ENCODE data around the gene LTBP3. TPM values are rescaled to one million over a fixed set of nuclear protein-coding genes. Genes with fewer than 3 reads are reported as not detected.

LTBP3 gene
- total and polyA plus RNA-seq, 9 donors = 35.9 to 292 (median 188) TPM

GRCh38 chr11:65586247-65586630 is 28.1 kb upstream of the LTBP3 start:
- Histone ChIP-seq H3K27me3 (no peaks in the 10 kb centered on the region), H3K27ac (no peak overlapping the region), H3K4me1 (ENCODE audit: insufficient read depth) (no peaks in the 10 kb centered on the region), H3K4me3 (no peak overlapping the region), H3K9me3 (no peaks in the 10 kb centered on the region), H3K36me3 (no peaks in the 10 kb centered on the region)
- TF ChIP-seq POLR2A (IDR thresholded peaks at IDR 0.05) (no peak), EP300 (IDR thresholded peaks at IDR 0.05) (no peak), CTCF (IDR thresholded peaks at IDR 0.05) (no peak)
- no peak for DNase-seq
- intact Hi-C loops (cut with DNase I) = no loop called here
- WGBS, 3 donors = 84 to 93% (median 87%) methylated on average over 4 of the region's 4 CpGs

DNA sequence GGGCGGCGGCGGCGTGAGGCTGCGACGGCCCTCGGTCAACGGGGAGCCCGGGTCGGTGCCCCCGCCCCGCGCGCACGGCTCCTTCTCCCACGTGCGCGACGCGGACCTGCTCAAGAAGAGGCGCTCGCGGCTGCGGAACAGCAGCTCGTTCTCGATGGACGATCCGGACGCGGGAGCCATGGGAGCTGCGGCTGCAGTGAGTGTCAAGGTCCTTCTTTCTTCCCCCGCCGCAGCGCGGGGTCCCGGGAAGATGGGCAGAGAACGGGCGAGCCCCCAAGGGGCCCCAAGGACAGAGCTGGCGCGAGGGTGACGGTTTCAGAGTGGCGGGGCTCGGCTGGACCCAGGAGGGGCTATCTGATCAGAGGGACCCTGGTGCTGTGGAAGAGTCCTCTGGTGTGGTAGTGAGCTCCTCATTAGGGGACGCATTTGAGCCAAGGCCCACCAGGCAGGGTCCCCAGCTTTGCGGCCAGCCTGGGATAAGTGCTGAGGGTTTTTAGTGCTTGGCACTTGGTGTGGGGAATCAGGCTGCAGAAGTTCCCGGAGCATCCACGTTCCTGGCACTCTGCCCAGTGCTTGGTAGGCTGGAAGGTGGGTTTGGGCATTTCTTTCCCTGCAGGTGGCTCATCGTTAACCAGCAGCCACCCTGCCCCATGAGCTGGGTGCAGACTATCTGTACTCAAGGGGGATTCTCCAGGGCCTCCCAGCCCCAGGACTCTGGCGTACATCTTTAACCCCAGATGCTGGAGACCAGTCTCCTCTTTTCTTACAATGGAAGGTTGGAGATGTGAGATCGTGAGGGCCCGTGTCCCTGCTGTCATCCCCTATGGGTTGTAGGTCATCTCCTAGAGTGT is 27.5 kb upstream of the LTBP3 start:
- no peaks in the 10 kb centered on the region for H3K9me3 ChIP-seq
- intact Hi-C loops (cut with DNase I) = no loop called here
- H3K36me3 ChIP-seq = no peaks in the 10 kb centered on the region
- no peaks in the 10 kb centered on the region for H3K27me3 ChIP-seq
- TF ChIP-seq CTCF (IDR thresholded peaks at IDR 0.05) (no peak), POLR2A (IDR thresholded peaks at IDR 0.05) (no peak), EP300 (IDR thresholded peaks at IDR 0.05) (no peak)
- H3K27ac ChIP-seq = no peak overlapping the region
- peak in 1 of 5 donors; percentile 35 for DNase-seq
- 64 to 79% (median 79%) methylated on average over 39 to 51 of the region's 51 CpGs for WGBS, 3 donors
- no peaks in the 10 kb centered on the region for H3K4me1 ChIP-seq (ENCODE audit: insufficient read depth)
- H3K4me3 ChIP-seq = no peak overlapping the region

DNA sequence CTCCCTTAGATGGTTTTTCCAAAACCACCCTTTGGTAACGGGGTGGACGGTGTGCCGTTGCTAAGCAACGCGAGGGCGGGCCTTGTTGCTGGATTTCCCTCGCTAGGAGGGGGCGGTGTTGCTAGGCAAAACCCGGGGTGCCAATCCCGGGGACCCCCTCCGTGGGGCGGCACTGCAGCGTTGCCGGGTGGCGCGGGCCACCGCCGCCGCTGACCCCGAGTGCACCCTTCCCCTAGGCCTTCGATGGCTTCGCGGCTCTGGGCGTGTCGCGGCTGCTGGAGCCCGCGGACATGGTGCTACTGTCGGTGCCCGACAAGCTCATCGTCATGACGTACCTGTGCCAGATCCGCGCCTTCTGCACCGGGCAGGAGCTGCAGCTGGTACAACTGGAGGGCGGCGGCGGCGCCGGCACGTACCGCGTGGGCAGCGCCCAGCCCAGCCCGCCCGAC is 26.6 kb upstream of the LTBP3 start:
- 56 to 76% (median 59%) methylated on average over 43 to 46 of the region's 46 CpGs for WGBS, 3 donors
- TF ChIP-seq POLR2A (IDR thresholded peaks at IDR 0.05) = no peak
- no peak for TF ChIP-seq EP300 (IDR thresholded peaks at IDR 0.05)
- no peak for TF ChIP-seq CTCF (IDR thresholded peaks at IDR 0.05)
- Histone ChIP-seq H3K4me1 (ENCODE audit: insufficient read depth) (no peaks in the 10 kb centered on the region), H3K27ac (no peak overlapping the region), H3K4me3 (no peak overlapping the region), H3K36me3 (no peaks in the 10 kb centered on the region), H3K27me3 (no peaks in the 10 kb centered on the region), H3K9me3 (no peaks in the 10 kb centered on the region)
- peak in 1 of 5 donors; percentile 33 for DNase-seq
- intact Hi-C loops (cut with DNase I) = no loop called here

- TF ChIP-seq CTCF (IDR thresholded peaks at IDR 0.05) (no peak), POLR2A (IDR thresholded peaks at IDR 0.05) (no peak), EP300 (IDR thresholded peaks at IDR 0.05) (no peak)
- WGBS, 3 donors = 85 to 92% (median 85%) methylated on average over 8 of the region's 8 CpGs
- H3K36me3 ChIP-seq = no peaks in the 10 kb centered on the region
- intact Hi-C loops (cut with DNase I) = no loop called here
- H3K27ac ChIP-seq = no peak overlapping the region
- H3K4me3 ChIP-seq = no peak overlapping the region
- H3K4me1 ChIP-seq (ENCODE audit: insufficient read depth) = no peaks in the 10 kb centered on the region
- H3K27me3 ChIP-seq = no peaks in the 10 kb centered on the region
- DNase-seq = peak in 1 of 5 donors; percentile 33
- H3K9me3 ChIP-seq = no peaks in the 10 kb centered on the region
Observed at GRCh38 chr11:65584106-65584505, 25.9 kb upstream of the LTBP3 start.
